HG03064 (cell line): ENCODE results near the gene RTKN2.
"Not testable (repeated sequence)": the region's sequence is repeated elsewhere in the genome, so short reads cannot be mapped to it uniquely, and the experiment has no call there.

ENCODE experiments used
- ATAC-seq: cut with Tn5 transposase; IDR thresholded peaks from one replicate; pipeline ENCODE4 v1.9.1; 2021; ENCODE audit warnings: low read depth; ENCODE audit not compliant: unreplicated experiment

Gene RTKN2

GRCh38 chr10:62268399-62269114, at the start of gene RTKN2:
Gene RTKN2 (minus strand): TSS chr10:62268844. CDS start chr10:62268610, 234 bp downstream.
- ATAC-seq, result no peak

GRCh38 chr10:62317257-62317656, 48.6 kb upstream of the RTKN2 start:
- ATAC-seq, result no peak

- ATAC-seq, result no peak
These were observed 40.6 kb upstream of the RTKN2 start for GRCh38 chr10:62309254-62309653.

GRCh38 chr10:62308101-62308500, 39.5 kb upstream of the RTKN2 start:
- no peak for ATAC-seq

GRCh38 chr10:62307635-62308034, 39.0 kb upstream of the RTKN2 start:
- no peak for ATAC-seq

GRCh38 chr10:62306663-62307062, 38.0 kb upstream of the RTKN2 start:
- no peak for ATAC-seq

- ATAC-seq, result no peak
These were observed 37.2 kb upstream of the RTKN2 start for GRCh38 chr10:62305813-62306212.

GRCh38 chr10:62303922-62304321, 35.3 kb upstream of the RTKN2 start:
- ATAC-seq, result no peak

- ATAC-seq, result no peak
These were observed 34.1 kb upstream of the RTKN2 start for GRCh38 chr10:62302760-62303159.

GRCh38 chr10:62297857-62298256, 29.2 kb upstream of the RTKN2 start:
- no peak for ATAC-seq

GRCh38 chr10:62284221-62284620, 15.6 kb upstream of the RTKN2 start:
- no peak for ATAC-seq

GRCh38 chr10:62281348-62281747, 12.7 kb upstream of the RTKN2 start:
- ATAC-seq, result not testable (repeated sequence)

- not testable (repeated sequence) for ATAC-seq
These were observed 11.7 kb upstream of the RTKN2 start for GRCh38 chr10:62280392-62280791.

- no peak for ATAC-seq
These were observed 9.8 kb upstream of the RTKN2 start for GRCh38 chr10:62278441-62278910.

- ATAC-seq, result no peak
These were observed 9.3 kb upstream of the RTKN2 start for GRCh38 chr10:62277971-62278370.

GRCh38 chr10:62270020-62270419, 1.4 kb upstream of the RTKN2 start:
- no peak for ATAC-seq

- ATAC-seq, result no peak
These were observed 631 bp downstream of the RTKN2 start for GRCh38 chr10:62268027-62268398.

- no peak for ATAC-seq
These were observed 2.0 kb downstream of the RTKN2 start for GRCh38 chr10:62266611-62267010.

- ATAC-seq, result no peak
These were observed 2.5 kb downstream of the RTKN2 start for GRCh38 chr10:62266147-62266546.

- no peak for ATAC-seq
These were observed 3.8 kb downstream of the RTKN2 start for GRCh38 chr10:62264702-62265436.

- ATAC-seq, result no peak
These were observed 4.5 kb downstream of the RTKN2 start for GRCh38 chr10:62264126-62264525.

GRCh38 chr10:62261666-62262065, 7.0 kb downstream of the RTKN2 start:
- no peak for ATAC-seq
